Measurements from ENCODE around the gene PREB.

Gene PREB

DNA sequence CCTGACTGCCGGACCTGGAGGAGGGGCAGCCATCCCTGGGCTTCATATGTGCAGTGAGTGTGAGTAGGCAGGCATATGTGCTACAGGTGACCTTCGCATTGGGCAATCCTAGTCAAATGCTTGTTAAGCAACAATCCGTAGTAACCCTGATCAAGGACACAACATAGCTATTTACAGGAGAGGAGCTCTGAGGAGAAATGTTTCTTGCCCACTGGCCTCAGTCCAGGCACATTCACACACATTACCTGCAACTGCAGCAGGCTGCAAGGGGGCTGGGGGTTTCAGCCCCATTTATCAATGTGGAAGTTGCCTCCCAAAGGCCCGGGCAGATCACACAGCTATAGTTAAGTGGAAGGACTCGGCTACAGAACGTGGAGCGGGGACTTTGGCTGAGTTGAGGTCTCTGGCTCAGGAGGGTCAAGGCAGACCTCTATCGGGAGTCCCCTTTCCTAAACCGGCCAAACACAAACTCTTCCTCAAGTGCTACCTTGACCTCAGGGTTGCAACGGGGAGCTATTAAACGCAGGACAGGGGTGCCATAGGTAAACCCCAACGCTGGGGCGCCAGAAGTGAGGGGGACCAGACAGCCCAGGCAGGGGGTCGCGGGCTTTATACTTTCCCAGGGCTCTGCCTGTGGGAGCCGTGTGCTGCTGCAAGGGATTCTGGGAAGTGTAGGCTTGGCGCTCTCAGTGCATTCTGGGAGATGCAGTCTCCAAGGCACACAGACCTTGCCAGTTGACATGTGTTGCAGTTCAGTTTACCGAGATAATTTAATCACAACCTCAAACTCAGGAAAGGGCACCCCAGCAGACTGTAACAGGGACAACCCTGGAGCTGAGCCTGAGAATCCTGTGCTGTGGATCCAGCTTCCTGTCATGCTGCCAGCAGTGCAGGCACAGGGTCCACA lies 38.4 kb downstream of the PREB start:
- peak; percentile 69 for DNase-seq (ENCODE audit: low read depth)

DNA sequence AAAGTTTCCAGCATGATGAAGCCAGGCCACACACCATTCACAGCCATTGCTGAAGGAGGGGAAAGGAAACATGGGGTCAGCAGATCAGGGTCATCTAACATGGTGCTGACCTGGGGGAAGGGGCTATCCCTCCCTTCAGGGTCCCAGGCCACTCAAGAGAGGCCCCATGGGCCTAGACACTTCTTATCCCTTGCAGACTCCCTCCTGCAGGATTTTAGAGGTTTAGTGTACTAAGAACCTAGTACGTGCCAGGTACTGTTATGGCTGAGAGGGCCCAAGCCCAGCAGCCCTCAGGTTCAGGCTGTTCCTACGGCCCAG lies 39.0 kb downstream of the PREB start:
- DNase-seq (ENCODE audit: low read depth), result no peak

DNA sequence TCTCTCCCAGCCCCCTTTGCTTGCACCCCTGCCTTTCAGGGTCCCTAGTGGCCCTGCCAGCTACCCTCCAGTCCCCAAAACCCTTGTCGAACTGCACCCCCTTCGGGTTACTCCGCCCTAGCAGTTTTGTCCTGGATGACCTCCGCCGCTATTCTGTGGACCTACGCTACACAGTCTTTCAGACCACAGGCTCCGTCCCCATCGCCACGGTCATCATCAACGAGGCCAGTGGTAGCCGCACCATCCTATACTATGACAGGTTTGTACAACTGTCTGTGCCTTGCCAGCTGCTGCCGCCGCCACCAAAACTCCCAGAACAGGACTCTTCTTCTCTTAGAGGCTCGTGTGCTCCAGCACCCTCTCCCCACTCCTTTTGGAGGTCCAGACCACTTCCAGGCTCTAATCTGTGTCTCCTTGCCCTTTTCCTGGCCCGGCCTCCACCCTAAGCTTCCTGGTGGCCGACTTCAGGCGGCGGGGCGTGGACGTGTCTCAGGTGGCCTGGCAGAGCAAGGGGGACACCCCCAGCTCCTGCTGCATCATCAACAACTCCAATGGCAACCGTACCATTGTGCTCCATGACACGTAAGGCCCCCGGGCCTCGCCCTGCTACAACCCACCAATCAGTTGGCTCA lies 40.0 kb downstream of the PREB start:
- no peak for DNase-seq (ENCODE audit: low read depth)

- no peak for DNase-seq (ENCODE audit: low read depth)
These were observed 40.7 kb downstream of the PREB start for GRCh38 chr2:27093430-27094352.

DNA sequence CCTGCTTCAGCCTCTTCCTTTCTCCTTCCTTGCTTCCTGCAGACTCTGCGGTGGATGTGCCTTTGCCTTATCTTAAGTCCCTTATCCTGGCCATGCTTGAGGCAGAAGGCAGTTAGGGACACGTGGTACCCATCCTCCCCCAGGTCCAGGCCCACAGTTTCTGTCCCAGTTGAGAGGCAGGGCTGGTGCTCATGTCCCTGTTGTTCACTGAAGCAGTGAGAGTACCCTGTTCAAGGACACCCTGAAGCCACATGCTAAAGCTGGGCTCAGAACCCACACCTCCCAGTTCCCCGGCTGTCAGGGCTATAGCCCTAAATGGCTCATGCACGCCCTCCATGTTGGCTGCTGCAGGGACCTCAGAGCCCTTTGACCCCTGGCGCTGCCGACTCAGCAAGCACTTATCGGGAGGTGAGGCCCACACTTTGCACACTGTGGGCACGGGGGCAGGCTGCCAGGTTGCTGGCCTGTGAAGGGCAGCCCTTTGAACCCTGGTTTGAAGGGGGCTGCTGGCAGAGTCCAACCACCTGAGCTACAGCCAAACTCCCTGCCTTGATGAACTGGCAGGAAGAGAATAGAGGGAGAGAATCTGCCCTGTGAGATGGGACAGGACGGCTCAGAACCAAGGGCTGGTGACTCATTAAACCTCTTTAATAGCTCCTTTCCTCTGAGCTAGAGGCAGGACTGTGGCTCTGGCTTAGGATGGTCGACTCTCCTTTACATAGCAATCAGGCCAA lies 41.6 kb downstream of the PREB start:
- DNase-seq (ENCODE audit: low read depth), result peak; percentile 47

DNA sequence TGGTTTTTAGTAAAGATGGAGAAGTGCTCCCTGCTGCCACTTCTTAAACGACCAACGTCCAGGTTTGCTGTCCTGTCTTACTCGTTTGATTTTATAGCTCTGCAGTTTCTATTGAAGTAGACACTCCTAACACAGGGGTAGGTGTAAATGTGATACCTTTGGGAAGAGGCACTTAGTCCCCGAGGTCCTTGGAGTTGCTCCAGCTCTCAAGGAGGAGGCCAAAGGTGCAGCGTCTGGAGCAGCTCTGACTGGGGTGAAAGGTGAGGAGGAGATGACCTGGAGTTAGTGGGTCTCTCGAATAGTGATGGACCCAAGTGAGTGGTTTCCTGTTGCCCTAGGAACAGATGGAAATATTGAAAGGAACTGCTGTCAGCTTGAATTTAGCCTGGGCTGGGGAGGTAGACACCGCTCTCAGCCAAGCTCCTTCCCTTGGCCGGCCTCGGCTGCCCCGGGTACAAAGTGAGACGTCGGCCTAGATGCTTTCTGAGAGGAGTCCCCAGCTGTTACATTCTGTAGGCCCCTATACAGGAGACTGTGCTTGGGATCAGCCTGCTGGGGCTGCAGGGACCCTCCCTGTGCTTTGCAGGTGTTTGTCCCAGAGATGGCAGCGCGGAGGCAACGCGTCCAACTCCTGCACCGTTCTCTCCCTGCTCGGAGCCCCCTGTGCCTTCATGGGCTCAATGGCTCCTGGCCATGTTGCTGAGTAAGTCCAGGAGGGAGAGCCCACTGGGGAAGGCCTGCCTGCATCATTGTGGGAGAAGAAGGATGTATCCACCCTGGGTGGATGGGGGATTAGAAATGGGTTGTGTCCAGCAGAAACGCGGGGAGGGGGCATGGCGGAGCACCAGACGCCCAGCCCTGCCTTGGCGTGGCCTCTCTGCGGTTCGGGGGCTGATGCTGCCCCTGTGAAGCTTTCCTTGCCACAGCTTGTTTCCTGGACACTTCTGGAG lies 42.4 kb downstream of the PREB start:
- no peak for DNase-seq (ENCODE audit: low read depth)

DNA sequence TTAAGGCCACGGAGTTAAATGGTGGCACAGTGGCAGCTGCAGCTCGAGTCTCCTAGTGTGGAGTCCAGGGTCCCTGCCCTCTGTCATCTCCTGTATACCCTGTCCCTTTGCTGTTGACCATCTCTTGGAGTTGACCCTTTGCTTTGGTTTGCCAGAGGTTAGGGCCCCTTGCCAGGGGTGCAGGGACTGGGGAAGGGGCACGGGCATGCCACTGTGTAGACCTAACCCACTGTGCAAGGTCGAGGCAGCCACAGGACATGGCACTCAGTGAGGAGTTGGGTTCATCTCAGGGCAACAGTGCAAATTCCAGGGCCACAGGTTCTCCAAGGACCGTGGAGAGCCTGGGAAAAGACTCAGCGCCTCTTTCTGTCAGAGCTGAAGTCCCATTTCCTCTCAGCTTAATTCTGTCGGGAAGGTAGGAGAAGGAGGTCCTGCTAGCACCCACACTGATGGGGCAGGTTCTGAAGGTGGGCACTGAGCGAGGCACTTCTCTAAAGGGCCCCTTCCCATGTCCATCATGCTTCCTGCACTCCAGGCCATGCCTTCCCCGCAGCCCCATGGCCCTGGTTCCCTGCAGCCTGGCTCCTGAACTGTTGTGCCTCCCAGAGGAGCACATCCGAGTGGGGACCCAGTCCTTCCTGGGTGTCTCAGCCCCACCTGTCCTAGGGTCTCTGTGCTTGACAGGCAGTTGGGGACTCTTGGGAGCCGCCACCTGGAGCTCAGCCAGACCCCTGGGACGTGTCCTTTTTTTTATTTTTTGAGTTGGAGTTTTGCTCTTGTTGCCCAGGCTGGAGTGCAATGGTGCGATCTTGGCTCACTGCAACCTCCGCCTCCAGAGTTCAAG lies 45.1 kb downstream of the PREB start:
- DNase-seq (ENCODE audit: low read depth), result no peak

GRCh38 chr2:27088634-27089033 lies 45.8 kb downstream of the PREB start:
- DNase-seq (ENCODE audit: low read depth), result no peak

DNA sequence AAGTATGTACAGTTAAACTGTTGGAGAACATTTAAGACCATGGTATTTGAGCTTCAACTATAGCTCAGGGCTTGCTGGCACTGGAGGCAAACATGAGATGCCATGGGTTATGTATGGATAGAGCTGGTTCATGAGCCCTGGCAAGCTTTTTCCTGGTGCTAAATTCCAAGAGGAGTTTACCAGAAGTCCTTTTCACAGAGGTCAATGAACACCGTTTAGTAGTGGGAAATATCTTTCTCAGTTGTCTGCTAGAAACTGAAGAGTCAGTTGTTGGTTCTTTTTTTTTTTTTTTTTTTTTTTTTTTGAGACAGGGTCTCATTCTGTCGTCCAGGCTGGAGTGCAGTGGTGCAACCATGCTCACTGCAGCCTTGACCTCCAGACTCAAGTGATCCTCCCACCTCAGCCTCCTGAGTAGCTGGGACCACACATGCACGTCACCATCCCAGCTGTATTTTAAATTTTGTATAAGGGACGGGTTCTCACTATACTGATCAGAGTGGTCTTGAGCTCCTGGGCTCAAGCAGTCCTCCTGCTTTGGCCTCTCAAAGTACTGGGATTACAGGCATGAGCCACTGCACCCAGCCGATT lies 46.5 kb downstream of the PREB start:
- no peak for DNase-seq (ENCODE audit: low read depth)

DNA sequence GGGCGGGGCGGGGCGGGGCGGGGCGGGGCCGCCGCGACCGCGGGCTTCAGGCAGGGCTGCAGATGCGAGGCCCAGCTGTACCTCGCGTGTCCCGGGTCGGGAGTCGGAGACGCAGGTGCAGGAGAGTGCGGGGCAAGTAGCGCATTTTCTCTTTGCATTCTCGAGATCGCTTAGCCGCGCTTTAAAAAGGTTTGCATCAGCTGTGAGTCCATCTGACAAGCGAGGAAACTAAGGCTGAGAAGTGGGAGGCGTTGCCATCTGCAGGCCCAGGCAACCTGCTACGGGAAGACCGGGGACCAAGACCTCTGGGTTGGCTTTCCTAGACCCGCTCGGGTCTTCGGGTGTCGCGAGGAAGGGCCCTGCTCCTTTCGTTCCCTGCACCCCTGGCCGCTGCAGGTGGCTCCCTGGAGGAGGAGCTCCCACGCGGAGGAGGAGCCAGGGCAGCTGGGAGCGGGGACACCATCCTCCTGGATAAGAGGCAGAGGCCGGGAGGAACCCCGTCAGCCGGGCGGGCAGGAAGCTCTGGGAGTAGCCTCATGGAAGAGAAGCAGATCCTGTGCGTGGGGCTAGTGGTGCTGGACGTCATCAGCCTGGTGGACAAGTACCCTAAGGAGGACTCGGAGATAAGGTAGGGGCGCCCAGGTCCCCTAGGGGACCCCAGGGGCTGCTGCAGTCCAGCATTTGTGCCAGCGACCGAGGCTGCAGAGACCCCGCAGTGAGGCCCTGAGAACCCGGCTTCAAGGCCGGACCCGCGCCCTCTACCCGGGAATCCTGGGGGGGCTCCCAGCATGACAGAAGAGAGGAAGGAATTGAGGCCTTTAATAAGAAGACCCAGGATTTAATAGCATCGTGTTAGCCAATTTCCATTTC lies 47.5 kb downstream of the PREB start, which contains the start of gene KHK:
Gene KHK (plus strand): TSS at position 49 of the 870 bp plus-strand sequence. CDS start 488 bp downstream, at position 537.
- peak; percentile 43 for DNase-seq (ENCODE audit: low read depth)

- peak; percentile 91 for DNase-seq (ENCODE audit: low read depth)
These were observed 48.2 kb downstream of the PREB start for GRCh38 chr2:27086090-27086723.

- DNase-seq (ENCODE audit: low read depth), result peak; percentile 76
These were observed 48.8 kb downstream of the PREB start for GRCh38 chr2:27085673-27086089.

DNA sequence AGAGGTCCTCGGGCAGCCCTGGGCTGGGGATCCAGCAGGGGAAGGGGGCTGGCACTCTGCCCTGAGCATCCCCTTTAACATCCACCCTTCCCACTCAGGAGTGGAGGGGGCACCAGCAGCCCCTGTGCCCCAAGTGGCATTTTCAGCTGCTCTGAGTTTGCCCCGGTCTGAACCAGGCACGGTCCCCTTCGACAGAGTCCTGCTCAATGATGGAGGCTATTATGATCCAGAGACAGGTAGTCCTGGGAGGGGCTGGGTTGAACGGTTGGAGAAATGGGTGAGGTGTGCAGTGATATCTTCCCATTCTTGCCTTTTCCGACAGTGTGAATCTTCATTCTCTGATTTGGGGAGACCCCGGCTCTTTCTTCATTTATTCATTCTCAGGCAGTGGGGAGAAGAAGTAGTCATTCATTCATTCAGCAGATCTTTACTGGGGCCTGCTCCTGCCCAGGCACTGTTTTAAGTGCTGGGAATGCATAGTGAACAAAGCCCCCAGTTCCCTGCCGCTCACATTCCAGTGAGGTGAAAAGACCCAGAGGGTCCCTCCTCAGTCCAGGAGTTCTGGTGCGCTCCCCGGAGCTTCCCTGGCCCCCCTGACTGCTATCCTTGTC lies 49.3 kb downstream of the PREB start:
- DNase-seq (ENCODE audit: low read depth), result no peak

- no peak for DNase-seq (ENCODE audit: low read depth)
These were observed 50.0 kb downstream of the PREB start for GRCh38 chr2:27084297-27085061.

DNA sequence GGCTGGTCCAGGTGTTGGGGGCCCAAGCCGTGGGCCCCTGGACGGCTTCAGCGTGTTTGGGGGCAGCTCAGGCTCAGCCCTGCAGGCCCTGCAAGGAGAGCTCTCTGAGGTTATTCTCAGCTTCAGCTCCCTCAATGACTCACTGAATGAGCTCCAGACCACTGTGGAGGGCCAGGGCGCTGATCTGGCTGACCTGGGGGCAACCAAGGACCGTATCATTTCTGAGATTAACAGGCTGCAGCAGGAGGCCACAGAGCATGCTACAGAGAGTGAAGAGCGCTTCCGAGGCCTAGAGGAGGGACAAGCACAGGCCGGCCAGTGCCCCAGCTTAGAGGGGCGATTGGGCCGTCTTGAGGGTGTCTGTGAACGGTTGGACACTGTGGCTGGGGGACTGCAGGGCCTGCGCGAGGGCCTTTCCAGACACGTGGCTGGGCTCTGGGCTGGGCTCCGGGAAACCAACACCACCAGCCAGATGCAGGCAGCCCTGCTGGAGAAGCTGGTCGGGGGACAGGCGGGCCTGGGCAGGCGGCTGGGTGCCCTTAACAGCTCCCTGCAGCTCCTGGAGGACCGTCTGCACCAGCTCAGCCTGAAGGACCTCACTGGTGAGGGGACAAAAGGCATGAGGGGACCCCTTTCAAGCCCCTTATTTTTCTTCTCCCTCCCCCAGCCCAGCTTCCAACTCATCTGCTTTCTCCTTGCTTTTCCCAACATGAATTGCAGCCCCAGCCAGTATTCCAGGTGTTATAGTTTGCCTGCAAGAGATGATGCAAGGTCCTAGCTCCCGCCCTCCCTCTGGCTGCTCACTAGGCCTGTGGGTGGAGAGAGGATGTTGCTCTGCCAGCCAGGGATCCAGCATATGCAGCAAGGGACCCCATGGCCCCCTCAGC lies 50.8 kb downstream of the PREB start:
- no peak for DNase-seq (ENCODE audit: low read depth)
